Hypothalamus (tissue), 51 donors: ENCODE results near the gene TRIM31.
"Not testable (repeated sequence)": the region's sequence is repeated elsewhere in the genome, so short reads cannot be mapped to it uniquely, and the experiment has no call there.

Source experiments
- DNase-seq, 51 donors: peaks; one replicate each; lab custom pipeline; 2025; lab: John Stamatoyannopoulos, UW

The TRIM31 gene

DNA sequence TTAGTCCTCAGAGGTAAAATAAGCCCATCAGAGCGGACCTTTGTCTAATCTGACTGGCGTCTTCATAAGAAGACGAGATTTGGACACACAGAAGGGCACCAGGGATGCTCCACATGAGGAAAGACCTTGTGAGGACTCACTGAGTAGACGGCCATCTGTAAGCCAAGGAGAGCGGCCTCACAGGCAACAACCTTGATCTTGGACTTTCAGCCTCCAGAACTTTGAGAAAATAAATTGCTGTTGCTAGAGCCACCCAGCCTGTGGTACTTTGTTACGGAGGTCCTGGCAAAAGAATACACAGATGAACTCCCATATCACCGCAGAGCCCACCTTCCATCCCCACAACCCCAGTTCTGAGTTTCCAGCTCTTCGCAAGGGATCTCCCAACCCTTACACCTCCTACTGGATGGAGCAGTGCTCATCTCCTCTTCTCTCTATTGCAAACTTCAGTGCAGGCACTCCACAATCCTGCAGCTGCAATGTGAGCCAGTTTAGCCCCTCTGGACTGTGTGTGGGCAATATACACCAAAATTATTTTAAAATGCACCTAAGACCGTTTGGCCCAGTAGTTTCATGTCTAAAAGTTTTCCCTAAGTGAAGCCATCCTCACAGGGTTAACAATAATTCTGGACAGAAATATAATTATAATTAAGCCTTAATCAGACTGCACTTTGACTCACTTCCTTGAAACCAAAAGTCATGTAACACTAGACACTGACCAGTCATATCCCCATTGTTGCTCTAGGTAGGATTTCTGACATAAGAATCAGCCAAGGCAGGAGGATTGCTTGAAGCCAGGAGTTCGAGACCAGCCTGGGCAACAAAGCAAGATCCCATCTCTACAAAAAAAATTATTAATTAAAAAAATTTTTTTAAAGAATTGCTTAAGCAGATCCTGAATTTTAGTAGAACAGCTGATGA lies 8.8 kb upstream of the TRIM31 start:
- no peak for DNase-seq

GRCh38 chr6:30118691-30119090 lies 5.8 kb upstream of the TRIM31 start:
- not testable (repeated sequence) for DNase-seq

- DNase-seq, result no peak
Observed at GRCh38 chr6:30116724-30117123, 3.8 kb upstream of the TRIM31 start.

DNA sequence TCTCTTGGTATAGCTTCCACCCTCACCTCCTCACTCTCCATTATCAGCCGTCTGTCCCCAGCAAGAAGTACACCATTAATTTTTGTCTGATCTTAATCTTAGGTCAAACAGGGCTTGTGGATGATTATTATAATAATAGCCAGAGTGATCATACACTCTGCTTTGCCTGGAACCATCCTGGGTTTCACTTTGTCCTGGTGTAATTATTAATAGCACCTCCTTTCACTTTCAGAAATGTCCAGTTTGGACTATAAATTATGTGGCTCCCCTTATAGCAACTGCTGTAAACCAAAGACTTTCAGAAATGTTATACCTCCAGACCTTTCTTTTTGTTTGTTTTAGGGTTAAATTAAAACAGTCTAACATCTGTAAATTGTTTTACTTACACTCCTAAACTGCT lies 951 bp upstream of the TRIM31 start:
- DNase-seq, result no peak

- DNase-seq, result no peak
Observed at GRCh38 chr6:30112402-30112994, 392 bp downstream of the TRIM31 start.

GRCh38 chr6:30111266-30111856 lies 1.5 kb downstream of the TRIM31 start:
- no peak for DNase-seq

- DNase-seq, result no peak
Observed at GRCh38 chr6:30104661-30105060, 8.2 kb downstream of the TRIM31 start.

- DNase-seq, result no peak
Observed at GRCh38 chr6:30103872-30104179, 9.1 kb downstream of the TRIM31 start.

DNA sequence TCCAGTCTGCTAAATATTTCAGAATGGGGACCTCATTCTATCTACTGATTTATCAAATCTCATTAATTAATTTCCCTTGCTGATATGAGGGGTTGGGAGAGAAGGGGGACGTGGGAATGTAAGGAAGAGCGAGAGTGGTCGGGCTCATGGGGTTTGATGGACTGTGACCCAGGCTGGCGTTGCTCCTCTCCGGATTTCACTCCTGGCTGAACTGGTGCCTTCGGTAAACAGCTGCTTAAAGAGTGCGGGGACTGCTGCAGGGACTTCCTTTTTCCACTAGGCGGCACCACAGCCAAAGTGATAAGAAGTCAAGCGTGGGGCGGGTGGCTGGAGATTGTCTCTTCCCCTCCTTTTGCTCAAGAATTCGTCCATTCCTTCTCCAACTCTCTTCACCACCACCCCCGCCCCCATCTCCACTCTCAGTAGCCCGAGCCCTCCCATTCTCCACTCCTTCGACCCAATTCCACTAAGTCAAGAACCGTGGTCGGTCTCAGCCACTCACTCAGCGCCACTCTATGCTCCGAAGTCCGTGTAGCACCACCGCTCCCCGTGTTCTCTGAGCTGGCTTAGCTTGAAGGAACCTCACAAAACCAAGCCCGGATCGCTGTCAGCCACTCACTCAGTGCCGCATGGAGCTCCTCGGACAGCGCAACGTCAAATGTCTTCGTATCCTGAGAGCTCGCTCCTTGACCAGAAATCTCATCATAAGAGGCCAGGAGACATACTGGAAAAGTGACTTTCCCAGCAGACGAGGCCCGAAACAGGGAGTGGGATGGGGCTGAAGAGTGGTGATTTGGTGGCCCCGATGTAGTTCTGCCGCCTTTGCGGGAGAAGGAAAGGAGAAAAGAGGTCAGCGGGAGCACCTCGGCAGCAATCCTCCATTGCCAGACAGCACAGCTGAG lies 9.7 kb downstream of the TRIM31 start:
- DNase-seq, result peak in 49 of 51 donors; percentile 8 to 87 (median 51)

DNA sequence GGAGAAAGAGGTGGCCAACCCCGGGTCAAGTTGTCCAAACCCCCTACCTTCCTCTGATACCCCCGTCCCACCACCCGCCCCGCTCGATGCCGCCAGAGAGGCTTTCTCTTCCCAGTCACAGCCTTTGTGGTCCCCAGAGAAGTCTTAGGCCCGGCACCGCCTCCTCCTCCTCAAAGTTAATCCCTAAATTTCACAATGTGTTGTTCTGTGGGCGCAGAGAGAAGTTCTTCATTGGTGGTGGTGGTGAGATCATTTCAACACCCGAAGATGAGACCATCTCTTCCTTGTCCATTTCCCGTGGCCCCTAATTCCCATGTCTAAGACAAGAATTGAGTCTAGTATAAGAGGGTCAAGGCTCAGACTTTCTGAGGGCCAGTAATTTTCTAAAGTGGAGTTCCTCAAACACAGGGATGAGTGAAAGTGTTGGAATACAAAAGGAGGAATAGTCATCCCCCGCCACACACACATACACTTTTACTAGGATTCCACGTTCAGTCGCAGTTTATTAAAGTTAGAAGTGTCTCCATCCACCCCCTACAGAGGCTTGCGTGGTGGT lies 10.4 kb downstream of the TRIM31 start:
- peak in 1 of 51 donors; percentile 42 for DNase-seq

DNA sequence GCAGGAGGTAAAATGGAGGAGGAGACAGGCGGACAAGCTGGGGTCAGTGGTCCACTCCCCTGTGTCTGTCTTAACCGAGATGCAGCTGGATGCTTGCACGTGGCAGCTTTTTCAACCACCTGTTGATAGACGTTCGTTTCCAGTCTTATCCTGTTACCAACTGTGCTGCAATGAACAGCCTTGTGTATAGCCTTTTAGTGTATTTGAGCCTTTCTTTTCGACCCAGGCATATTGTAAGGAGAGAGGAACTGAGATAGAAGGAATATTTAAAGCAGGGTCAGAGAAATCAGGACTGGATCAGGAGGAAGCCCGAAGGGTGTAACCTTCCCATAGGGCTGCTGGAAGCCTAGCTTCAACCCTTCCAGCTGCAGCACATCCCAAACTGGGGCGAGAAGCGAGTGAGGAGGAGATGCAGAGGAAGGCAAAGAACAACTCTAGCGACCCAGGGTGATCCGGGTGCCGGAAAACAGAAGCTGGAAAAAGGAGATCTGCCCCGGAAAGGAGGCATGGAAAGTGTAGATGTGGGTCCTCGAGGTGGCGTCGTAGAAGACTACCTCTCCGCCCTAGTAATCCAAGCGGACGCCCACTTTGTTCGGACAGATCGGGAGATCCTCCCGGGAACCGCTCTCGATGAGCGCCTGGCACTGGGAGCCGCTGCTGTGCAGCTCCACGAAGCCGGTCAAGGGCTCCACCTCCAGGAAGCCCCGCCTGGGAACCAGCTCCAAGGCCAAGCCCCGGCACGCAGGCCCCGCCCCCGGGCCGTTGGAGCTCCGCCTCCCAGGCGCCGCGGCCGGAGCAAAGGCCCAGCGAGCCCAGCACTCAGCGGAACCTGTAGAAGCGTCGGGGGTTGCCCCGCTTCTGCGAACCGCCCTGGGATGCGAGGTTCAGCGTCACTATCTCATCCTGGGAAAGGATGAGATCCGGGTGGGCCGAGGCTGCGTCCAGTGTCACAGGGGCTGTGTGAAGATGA lies 11.2 kb downstream of the TRIM31 start:
- peak in 49 of 51 donors; percentile 4 to 90 (median 68) for DNase-seq

DNA sequence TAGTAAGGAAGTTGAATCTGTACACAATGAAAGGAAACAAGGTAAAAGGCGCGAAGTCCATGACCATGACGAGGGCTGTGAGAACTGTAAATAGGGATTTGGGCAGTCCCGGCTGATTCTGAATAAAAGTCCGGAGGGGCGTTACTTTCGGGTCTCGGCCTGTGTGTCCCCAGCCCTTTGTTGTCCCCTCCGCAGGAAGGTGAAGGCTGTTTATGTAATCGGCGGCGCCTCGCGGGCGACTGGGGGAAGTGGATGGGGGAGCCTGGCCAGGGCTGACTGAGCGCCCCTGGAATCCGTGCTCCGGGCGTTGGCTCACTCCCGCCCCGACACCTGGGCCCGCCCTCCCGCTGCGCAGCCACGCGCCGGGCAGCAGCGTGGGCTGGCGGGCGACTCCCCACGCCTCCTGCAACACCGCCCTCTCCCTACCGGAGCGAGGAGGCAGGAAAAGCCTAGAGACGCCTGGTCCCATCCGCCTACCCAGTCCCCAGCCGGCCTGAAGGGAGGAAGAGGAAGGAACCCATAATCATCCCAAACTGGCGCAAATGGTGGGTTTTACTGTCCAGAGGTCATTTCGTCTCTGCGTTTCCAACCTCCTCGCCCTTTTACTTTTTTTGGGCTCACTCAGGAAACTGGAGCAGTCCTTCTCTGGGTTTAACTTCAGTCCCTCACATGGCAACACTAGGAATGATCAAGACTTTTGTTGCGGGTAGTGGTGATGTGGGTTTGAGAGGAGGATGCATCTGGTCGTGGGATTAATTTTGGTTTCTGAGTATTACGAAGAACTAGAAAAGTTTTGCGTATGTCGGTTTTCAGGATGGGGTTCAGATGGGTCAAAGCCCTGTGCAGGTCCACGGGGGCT lies 12.1 kb downstream of the TRIM31 start:
- no peak for DNase-seq

- DNase-seq, result no peak
Observed at GRCh38 chr6:30100154-30100553, 12.7 kb downstream of the TRIM31 start.

DNA sequence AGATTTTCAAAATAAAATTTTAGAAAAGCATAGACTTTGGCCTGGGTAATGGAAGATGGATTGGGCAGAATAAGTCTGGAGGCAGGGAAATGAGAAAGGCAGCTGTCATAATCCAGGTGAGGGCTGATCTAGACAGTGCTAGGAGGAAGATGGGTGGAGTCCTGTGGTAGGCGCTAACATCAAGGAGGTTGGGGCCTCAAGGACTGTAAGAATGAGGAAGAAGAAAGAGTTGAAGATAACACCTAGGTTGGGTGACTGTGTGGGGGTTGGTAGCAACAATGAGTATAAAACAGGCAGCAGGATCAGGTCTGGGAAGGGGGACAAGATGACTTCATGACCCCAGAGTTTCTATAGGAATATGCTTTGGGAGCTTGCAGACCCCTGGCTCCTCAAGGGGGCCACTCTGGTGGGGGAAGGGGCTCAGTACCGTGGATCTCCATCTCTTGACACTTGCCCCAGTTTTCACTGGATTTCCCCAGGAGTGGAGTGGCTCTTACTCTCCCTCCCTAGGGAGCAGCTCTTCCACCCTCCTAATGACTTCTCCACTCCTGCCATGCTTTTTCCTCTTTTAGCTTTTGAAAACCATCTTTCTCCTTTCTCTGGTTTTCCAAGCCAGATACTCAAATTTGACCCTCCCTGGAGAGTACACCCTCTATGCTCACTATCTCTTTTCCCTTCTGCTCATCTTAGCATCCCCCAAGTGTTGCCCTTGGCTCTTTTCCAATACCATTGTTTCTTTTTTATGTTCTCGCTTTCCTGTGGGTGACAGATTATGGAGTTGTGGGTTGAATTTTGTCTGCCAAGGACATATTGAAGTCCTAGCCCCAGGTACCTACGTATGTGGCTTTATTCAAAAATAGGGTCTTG lies 14.8 kb downstream of the TRIM31 start:
- no peak for DNase-seq

- DNase-seq, result no peak
Observed at GRCh38 chr6:30096829-30097228, 16.1 kb downstream of the TRIM31 start.

- no peak for DNase-seq
Observed at GRCh38 chr6:30093951-30094661, 18.8 kb downstream of the TRIM31 start.
